OCI-LY1 (cell line): ENCODE results near the gene FETUB.

Experiments used
- H2AFZ ChIP-seq: fragments of 200-600 bp; sonication (generic), shearing (Covaris generic); 2 replicates; pipeline ENCODE4 v1.6.0; 2014; ENCODE audit warnings: antibody characterized with exemption, mild to moderate bottlenecking, low read length
- H3F3A ChIP-seq: fragments of 200-600 bp; sonication (generic), shearing (Covaris generic); 2 replicates; pipeline ENCODE4 v1.6.0; 2014; ENCODE audit warnings: mild to moderate bottlenecking, antibody characterized with exemption, low read length, moderate library complexity; ENCODE audit not compliant: insufficient read depth
- H3K27ac ChIP-seq: fragments of 200-600 bp; sonication (generic); 2 replicates; pipeline ENCODE4 v1.5.1; 2014; ENCODE audit warnings: low read length, mixed run types, mild to moderate bottlenecking, low read depth; ENCODE audit not compliant: poor library complexity, severe bottlenecking
- H3K27me3 ChIP-seq: fragments of 200-600 bp; sonication (generic); 2 replicates; pipeline ENCODE4 v1.6.0; 2014; ENCODE audit warnings: antibody characterized with exemption, mild to moderate bottlenecking, low read length, moderate library complexity; ENCODE audit not compliant: insufficient read depth
- H3K36me3 ChIP-seq: fragments of 200-600 bp; sonication (generic); 2 replicates; pipeline ENCODE4 v1.6.1; 2014; ENCODE audit warnings: mild to moderate bottlenecking, antibody characterized with exemption, low read length, moderate library complexity, mixed read lengths; ENCODE audit not compliant: insufficient read depth
- H3K4me1 ChIP-seq: fragments of 200-600 bp; sonication (generic); 2 replicates; pipeline ENCODE4 v1.5.1; 2014; ENCODE audit warnings: mild to moderate bottlenecking, low read length, moderate library complexity; ENCODE audit not compliant: insufficient read depth, severe bottlenecking
- H3K4me2 ChIP-seq: fragments of 200-600 bp; sonication (generic), shearing (Covaris generic); 2 replicates; pipeline ENCODE4 v1.6.1; 2014; ENCODE audit warnings: low read length
- H3K4me3 ChIP-seq: fragments of 200-600 bp; sonication (generic); 2 replicates; pipeline ENCODE4 v1.5.1; 2014; ENCODE audit warnings: low read length, low read depth, mild to moderate bottlenecking, mixed read lengths; ENCODE audit not compliant: poor library complexity, severe bottlenecking
- H3K79me2 ChIP-seq: fragments of 200-600 bp; shearing (Covaris generic); 2 replicates; pipeline ENCODE4 v1.6.1; 2016; ENCODE audit warnings: mixed run types, low read length, mixed read lengths; ENCODE audit not compliant: insufficient read depth
- H3K9ac ChIP-seq: fragments of 200-600 bp; sonication (generic), shearing (Covaris generic); 2 replicates; pipeline ENCODE4 v1.6.1; 2014; ENCODE audit warnings: mild to moderate bottlenecking, low read length, mixed read lengths
- H3K9me2 ChIP-seq: fragments of 200-600 bp; sonication (generic), shearing (Covaris generic); 2 replicates; pipeline ENCODE4 v1.6.1; 2014; ENCODE audit warnings: low read depth, mild to moderate bottlenecking, low read length, mixed read lengths
- H3K9me3 ChIP-seq: fragments of 200-600 bp; shearing (Covaris generic); 2 replicates; pipeline ENCODE4 v1.6.1; 2014; ENCODE audit warnings: low read length, mixed read lengths
- H4K20me1 ChIP-seq: fragments of 200-600 bp; sonication (generic), shearing (Covaris generic); 2 replicates; pipeline ENCODE4 v1.6.0; 2016; ENCODE audit warnings: mild to moderate bottlenecking, low read length; ENCODE audit not compliant: insufficient read depth
- CTCF ChIP-seq: fragments of 200-600 bp; sonication (generic), shearing (Covaris generic); IDR thresholded peaks from 2 replicates; pipeline ENCODE4 v1.5.1; 2017; ENCODE audit warnings: mild to moderate bottlenecking, antibody characterized with exemption, low read length, moderate library complexity, mixed read lengths
- EZH2 ChIP-seq: fragments of 200-600 bp; sonication (generic), shearing (Covaris generic); IDR thresholded peaks from 2 replicates; pipeline ENCODE4 v1.8.0; 2017; ENCODE audit warnings: borderline replicate concordance, mixed run types, mild to moderate bottlenecking, antibody characterized with exemption, low read length, moderate library complexity, mixed read lengths

FETUB gene

DNA sequence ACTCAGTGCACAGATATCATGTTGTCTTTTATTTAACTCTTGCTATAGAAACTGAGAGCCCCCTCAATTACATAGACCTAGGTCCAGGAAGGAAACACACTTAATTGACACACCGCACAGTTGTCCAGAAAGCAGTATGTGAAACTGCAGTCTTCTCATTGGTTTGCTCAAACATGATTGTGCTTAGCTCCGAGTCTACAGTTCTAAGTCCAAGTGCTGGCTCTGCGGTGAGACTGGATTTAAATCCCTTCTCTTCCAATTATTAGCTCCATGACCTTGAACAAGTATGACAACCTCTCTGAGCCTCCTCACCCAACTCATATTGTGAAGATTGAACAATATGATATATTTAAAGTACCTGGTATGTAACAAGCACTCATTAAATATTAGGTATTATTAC, 46.3 kb upstream of the FETUB start:
- no peak for TF ChIP-seq CTCF
- TF ChIP-seq EZH2, result no peak
- Histone ChIP-seq H3F3A (no peaks in the 10 kb centered on the region), H3K4me2 (no peak overlapping the region), H3K79me2 (no peaks in the 10 kb centered on the region), H3K27me3 (no peaks in the 10 kb centered on the region), H4K20me1 (no peaks in the 10 kb centered on the region), H3K4me3 (no peak overlapping the region), H3K27ac (no peak overlapping the region), H2AFZ (no peak overlapping the region), H3K36me3 (no peaks in the 10 kb centered on the region), H3K9me3 (no peaks in the 10 kb centered on the region), H3K9me2 (no peaks in the 10 kb centered on the region), H3K9ac (no peak overlapping the region), H3K4me1 (peaks cover 3% of the 10 kb centered on the region)

DNA sequence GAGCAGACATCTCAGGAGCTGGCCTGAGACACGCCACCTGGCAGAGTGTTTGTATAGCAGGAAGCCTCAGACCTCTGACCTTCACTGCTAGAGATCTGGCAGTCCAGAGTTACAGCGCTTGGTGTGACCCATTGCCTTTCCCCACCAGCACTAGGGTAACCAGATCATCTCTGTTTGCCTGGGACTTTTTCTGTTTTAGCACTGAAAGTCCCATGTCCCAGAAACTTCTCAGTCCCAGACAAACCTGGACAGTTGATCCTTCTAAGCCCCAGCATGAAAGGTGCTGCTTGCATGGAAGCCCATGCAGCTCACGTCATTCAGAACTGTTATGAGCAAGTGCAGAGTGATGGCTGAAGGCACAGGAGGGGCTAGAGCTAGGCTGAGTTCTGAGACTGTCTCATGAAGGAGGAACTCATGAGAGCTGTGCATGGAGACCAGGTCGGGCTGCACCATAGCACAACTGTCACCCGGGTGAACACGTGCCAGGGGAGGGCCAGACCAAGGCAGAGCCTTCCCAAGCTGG, 45.5 kb upstream of the FETUB start:
- Histone ChIP-seq H3K27ac (no peak overlapping the region), H3K9me2 (no peaks in the 10 kb centered on the region), H3K4me2 (no peak overlapping the region), H4K20me1 (no peaks in the 10 kb centered on the region), H3K9me3 (no peaks in the 10 kb centered on the region), H2AFZ (no peak overlapping the region), H3K4me3 (no peak overlapping the region), H3F3A (no peaks in the 10 kb centered on the region), H3K27me3 (no peaks in the 10 kb centered on the region), H3K9ac (no peak overlapping the region), H3K4me1 (peaks cover 3% of the 10 kb centered on the region), H3K36me3 (no peaks in the 10 kb centered on the region), H3K79me2 (no peaks in the 10 kb centered on the region)
- no peak for TF ChIP-seq EZH2
- TF ChIP-seq CTCF, result no peak

GRCh38 chr3:186596568-186597287, 43.5 kb upstream of the FETUB start:
- Histone ChIP-seq H3K9me2 (no peaks in the 10 kb centered on the region), H3K9ac (no peak overlapping the region), H3K9me3 (no peaks in the 10 kb centered on the region), H3K79me2 (no peaks in the 10 kb centered on the region), H3K36me3 (no peaks in the 10 kb centered on the region), H3K4me1 (peaks cover 3% of the 10 kb centered on the region), H2AFZ (no peak overlapping the region), H3K4me3 (no peak overlapping the region), H3K27ac (no peak overlapping the region), H3K4me2 (no peak overlapping the region), H4K20me1 (no peaks in the 10 kb centered on the region), H3K27me3 (no peaks in the 10 kb centered on the region), H3F3A (no peaks in the 10 kb centered on the region)
- TF ChIP-seq CTCF (no peak), EZH2 (no peak)
